NCI-H69 (cell line): ENCODE results near the gene DNAJC17.

ENCODE experiments used
- DNase-seq: peaks from one replicate; lab custom pipeline; 2025; lab: John Stamatoyannopoulos, UW

The DNAJC17 gene

DNA sequence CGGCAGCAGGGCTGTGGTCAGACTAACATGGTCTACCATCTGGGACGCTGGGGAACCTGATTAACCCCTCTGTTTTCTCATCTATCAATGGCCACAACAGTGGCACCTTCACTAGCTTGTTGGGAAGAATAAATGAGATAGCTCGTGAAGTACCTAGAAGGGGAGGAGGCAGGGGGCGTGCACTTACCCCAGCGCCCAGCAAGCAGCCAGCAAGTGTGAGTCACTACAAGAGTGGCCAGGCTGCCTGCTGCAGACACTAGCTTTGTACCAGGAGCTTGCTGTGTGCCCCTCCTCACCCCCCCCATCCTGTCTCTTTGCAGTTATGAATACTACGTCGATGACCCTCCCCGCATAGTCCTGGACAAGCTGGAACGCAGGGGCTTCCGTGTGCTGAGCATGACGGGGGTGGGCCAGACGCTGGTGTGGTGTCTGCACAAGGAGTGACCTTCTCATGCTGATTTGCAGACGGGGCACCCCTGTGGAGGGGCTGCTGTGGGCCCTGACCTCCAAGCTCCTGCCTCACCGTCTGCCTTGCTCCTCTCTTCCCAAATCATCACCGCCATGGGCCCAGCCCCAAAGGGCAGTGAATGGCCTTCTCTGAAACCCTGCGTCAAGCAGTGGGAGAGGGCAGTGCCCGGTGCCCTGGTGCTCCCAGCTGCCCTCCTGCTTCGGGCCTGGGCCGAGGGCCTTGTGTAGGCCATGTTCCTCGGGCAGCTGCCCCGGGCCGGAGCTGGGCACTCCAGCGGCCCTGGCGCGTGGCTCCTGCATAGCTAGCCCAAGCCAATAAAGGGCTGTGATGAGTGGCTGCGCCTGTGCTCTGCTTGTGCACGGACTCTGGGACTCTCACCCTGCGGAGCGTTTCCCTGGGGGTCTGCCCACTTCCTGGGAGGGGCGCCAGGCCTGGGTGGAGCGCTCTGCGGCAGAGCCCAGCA, 40.1 kb downstream of the DNAJC17 start:
- DNase-seq: no peak

DNA sequence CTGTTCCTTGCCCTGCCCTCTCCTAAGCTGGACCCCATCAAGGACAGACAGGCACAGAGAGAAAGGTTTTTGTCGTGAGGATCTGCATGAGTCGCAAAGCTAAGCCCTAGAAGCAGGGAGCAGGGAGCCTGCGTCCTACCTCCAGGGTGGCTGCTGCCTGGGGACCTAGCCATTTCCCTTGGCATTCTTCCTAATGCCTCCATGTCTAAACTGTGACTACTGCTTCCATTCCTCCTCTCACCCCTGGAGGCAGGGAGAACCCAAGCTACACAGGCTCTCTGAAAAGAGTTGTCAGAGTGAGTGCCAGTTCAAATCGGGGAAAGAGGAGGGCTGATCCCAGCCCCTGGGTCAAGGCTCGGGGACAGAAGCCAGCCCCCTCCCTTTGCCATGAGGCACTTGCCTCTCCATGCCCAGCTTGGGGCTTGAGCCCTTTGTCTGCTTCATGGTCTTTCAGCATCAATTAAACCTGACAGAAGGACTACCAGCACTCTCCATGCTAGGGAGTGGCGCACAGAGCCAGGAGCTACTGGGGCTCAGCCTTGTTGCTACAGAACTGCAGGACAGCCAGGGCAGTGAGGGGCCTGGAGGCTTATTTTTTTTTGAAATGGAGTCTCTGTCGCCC, 41.0 kb downstream of the DNAJC17 start:
- peak; percentile 32 for DNase-seq

DNA sequence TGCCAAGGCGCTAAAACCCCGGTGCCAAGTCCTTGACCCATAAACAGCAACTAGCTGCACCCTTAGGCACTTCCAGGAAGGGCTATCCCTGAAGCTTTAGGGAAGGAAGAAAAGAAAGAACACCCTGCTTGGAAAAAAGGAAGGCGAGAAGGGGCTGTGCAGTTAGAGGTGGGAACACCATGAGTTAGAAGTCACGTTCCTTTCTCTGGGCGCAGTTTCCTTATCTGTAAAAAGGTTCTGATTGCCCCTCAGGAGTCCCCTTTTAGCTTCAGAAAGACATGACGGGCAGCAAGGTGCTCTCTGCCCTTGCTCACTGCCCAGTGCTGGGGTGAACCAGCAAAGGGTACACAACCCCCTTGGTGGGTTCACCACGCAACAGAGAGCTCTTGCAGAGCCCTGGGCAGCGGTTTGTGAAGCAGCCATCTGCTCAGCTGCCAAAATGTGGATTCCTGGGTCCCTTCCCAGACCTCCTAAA, 42.6 kb downstream of the DNAJC17 start:
- peak; percentile 66 for DNase-seq

DNA sequence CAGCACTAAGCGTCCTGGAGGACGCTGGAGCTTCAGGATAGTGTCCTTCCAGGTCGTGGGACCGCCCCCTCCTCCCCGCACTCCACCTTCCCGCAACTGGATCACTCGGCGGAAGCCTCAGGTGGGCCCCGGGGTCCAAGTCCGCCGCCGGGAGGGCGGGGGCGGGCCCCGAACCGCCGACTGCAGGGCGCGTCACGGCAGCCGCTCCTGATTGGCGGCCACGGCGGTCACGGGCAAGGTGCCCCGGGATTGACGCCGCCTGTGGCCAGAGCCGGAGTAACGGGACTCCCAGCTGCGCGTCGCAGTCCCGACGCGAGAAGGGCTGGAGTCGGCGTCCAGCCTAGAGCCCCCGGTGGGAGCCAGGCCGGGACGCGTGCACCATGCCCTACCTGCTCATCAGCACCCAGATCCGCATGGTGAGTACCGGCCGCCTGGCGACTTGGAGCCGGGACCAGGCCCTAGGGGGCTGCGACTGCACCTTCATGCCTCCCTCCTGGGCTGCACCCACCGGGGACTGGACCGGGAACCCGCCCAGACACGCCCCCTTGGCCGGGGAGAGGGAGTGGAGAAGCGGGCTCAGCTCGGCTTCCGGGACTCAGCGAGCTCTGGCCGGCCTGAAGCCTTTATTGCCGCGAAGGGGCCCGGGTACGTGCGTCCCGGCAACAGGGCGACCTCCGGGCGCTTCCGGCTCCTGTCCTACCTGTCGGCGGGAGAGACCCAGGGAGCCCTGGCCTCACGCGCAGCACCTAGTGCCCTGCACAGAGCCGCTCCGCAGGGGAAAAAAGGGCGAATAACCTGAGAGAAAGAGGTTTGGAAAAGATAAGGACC, 43.3 kb downstream of the DNAJC17 start, which contains the start of gene GCHFR:
GCHFR (plus strand) TSS at position 268 of the 828 bp plus-strand sequence; CDS start at position 381, 113 bp downstream.
- peak; percentile 84 for DNase-seq

DNA sequence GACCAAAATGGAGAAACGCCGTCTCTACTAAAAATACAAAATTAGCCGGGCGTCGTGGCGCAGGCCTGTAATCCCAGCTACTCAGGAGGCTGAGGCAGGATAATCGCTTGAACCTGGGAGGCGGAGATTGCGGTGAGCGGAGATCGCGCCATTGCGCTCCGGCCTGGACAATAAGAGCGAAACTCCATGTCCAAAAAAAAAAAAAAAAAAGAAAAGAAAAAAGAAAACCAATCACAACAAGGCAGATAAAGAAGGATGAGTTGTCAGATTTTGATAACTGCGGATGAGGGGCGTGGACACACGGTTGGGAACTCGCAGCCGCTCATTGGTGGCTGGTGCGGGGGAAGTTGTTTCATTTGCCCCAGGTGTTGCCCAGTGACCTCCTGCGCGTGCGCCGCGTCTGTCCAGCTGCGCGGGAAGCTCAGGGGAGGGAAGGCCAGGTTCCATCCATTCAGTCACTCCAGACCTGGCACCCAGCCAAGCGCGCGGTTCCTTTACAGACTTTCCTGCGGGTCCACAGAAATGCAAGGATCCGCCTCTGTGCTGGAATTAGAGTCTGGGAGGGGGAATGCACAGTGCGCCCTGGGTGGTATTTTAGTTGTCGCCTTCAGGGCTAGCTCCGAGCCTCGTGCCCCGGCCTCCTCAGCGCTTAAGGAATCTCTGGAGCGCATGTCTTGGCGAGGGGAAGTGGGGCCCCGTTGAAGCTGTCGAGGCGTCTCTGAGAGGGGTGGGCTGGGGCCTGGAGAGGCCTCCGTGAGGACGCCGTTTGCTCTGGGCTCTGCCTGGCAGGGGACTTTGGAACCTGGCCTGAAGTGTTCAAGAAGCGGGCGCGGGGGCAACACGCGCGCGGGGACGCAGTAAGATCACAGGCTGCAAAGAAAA, 44.1 kb downstream of the DNAJC17 start:
- peak; percentile 95 for DNase-seq

DNA sequence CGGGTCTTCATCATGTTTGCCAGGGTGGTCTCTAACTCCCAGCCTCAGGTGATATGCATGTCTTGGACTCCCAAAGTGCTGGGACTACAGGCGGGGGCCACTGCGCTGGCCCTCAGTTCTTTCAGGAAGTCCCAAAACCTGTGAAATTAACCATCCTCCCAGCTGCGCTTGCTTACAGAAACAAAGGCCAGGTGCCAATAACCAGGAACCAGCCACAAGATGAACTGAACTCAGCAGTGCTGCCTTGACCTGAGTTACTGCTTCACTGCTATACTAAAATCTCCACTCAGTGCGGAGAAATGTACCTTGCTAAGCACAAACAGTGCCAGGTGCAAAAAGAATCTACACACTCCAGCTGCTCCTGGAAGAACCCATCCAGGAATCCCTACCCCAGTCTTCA, 47.3 kb downstream of the DNAJC17 start:
- DNase-seq: no peak

DNA sequence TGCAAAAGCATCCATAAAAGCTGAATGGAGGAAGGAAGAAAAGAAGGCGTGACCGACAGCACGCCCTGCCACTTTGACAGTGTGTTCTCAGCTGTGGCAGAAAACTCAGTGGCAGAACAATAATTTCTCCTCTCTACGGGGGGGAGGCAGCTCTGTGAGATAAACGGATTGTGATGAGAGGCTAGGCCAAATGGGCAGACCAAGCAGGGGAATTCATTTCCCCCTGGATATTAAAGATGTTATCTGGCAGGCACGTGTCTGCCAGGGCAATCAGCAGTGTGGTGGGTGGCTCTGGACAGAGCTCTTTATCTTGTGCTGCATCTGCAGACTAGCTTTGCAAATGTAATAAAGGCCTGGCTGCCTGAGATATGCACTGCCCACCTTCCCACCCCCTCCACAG, 50.3 kb downstream of the DNAJC17 start:
- DNase-seq: peak; percentile 76

DNA sequence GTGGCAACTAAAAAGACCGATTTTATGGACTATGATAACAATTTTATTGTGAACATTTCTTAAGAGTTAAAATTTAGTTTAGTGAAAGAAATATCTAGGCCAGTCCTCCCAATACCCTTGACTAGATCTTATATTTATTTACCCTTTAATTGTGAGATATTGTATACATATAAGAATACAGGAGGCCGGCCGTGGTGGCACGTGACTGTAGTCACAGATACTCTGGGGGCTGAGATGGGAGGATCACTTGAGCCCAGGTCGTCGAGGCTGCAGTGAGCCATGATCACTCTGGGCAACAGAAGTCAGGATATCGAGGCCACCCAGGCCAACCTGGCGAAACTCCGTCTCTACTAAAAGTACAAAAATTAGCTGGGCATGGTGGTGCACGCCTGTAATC, 51.5 kb downstream of the DNAJC17 start:
- DNase-seq: peak; percentile 58

DNA sequence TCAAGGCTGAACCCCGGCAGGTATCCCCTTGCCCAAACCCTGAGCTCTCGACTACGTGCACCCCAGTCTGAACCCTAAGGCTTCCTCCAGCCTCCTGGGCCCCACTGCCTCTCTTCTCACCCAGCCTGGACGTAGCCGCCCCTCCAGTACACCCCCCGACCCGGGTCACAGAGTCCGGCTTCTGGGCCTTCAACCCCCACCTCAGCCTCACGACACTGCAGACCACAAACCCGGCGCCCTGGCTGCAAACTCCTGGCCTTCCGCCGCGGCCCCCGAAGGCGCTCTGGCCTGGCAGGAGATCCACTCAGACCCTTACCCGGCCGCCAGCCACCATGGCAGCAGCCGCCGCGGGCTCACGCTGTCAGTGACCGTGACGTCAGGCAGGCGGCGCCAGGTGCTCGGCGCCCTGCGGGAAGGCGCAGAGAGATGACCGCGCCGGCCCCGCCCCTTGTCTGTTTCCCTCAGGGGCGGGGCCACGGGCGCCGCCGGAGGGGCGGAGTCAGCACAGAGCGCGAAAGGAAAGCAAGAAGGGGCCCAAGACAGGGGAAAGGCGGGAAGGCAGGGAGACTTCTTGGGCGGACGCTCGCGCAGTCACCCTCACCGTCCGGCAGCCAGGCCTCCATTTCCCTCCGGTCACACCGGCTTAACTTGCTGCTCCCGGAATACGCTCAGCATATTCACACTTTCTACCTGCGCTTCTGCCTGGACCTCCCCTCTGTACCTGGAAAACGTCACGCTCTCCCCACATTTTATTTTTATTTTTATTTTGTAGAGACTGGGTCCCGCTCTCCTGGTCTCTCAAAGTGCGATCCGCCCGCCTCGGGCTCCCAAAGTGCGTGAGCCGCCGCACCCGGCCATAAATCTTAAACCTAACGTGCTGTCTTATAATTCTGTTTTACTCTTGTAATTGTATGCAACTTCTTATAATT, 52.1 kb downstream of the DNAJC17 start, which contains the start of gene RMDN3:
RMDN3 (minus strand) TSS at position 372 of the 929 bp plus-strand sequence. CDS start 471 bp downstream, outside the sequence.
- peak; percentile 98 for DNase-seq

DNA sequence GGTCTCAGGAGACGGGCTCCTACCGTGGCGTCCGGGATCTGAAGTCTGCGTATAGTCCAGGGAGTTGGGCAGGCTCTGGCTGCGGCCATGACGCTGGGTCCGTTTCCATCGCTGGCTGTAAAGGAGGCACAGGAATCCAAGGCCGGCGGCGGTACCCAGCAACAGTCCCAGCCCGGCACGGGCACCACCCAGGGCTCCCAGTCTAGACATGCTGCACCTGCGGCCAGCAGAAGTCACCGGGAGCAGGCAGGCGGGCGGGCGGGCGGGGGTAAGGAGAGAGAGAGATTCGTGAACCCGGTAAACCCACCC, 52.7 kb downstream of the DNAJC17 start:
- peak; percentile 62 for DNase-seq

DNA sequence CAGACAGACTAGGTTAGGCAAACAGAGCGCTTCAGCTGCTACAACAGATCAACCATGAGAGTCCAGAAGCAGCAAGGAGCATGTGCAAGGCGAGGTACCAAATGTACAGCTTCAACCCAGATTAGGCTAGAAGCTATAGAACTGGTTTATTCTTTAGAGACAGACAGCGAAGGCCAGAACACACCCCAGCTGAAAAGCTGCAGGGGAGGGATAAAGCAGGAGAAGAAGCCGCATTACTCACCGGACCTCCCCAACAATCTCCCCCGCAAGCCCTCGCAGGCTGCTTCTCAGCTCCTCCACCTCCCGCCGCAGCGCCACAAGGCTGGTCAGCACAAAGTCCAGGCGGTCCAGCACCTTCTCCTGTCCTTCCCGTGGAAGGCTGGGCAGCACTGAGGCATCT, 55.5 kb downstream of the DNAJC17 start:
- no peak for DNase-seq

DNA sequence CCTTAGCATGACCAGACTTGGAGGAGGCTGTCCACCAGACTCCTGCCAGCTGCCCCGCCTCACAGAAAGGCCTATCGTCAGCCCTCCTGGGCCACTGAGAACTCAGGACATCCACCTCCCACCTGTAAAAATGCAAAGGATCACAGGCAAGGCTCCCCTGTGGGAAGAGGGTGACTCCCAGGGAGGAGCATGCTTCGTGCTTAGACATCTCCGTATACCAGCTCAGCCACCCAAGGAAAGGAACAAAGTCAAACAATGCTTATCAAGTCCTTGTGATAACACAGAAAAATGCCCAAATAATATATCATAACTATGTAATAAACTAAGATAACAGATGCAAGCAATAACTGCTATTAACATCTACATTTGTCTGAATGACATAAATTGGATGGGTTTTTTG, 56.4 kb downstream of the DNAJC17 start:
- DNase-seq: no peak

DNA sequence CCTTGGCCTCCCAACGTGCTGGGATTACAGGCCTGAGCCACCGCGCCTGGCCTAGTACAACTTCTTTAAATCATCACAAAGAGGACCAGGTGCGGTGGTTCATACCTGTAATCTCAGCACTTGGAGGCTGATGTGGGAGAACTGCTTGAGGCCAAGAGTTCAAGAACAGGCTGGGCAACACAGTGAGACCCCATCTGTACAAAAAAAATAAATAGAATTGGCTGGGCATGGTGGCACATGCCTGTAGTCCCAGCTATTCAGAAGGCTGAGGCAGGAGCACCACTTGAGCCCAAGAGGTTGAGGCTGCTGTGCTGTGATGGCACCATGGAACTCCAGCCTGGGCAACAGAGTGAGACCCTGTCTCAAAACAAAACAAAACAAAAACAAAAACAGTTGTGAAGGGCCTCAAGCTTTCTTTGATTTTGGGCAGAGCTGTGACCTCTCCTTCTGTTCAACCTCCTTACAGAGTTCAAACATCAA, 58.1 kb downstream of the DNAJC17 start:
- DNase-seq: no peak

DNA sequence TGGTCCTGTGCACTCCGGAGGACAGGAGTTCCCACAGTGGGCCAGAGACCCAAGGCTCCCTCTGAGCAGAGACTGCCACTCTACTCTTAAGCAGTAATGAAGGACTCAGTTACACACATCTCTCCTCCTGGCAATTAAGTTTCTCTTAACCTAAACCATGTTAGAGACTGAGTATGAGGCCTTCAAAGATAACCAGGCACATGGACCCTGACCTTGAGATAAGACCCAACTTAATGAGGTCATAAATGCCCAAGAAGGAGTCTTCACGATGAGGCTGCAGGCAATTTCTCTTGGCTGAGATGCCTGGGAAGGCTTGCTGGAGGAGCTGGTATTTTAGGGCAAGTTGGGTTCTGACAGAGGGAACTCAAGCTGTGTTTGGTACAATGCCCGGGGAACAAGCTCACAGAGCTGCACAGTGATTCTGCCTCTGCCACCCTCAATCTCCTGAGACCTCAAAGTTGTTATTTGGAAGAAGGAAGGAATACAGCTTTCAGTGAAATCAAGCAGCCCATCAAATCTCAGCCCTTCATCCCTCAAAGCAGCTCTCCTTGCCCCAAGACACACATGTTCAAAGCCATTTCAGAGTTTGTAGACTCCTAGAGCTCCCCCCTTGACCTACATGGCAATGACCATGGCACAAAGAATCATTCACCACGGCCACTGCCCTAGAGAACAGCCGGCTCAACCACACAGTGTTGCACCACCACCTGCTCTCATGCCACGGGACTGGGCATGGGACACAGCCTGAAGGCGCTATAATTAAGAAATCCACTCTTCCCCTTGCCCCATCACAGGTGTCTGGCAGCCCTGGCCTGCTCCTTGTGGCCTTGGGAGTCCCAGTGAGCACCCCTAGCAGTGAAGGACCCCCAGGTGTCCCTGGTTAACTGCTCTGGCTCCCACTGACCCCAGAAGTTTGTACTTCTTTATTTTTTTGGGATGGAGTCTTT, 59.3 kb downstream of the DNAJC17 start:
- DNase-seq: no peak

DNA sequence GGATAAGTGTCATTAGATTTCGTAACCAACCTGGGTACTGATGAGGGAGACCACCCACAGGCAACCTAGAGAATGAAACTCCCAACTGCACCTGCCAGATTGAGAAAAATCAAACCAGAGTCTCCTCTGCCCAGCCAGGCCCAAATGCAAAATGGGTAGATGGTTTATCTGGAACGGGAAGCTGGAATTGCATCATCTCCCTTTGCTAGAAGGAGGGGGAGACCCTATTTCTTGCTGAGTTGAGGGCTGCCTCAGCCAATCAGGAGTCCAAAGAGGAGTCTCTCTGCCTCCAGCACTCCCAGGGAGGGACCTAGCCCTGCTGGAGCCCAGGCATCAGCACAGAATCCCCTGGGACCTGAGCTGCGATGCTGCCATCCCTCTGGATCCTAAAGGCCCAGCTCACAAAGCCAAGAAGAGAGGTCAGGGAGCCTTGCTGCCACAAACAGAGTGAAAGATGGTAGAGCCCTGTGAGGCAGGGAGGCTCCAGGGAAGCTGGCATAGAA, 60.3 kb downstream of the DNAJC17 start:
- DNase-seq: peak; percentile 42

DNA sequence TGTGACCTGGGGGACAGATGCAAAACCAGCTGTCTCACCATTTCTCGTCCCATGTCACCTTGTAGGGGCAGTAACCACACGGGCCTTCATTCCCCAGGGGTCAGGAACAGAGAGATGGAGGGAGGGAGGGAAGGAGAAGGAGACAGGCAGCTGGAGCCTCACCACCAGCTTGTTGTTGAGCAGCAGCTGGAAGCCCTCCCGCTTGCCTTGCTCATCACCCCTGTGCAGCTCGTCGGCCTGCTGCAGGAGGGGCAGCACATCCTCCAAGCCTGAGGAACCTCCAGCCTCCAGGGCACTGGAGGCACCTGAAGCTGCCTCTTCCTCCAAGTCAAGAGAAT, 62.5 kb downstream of the DNAJC17 start:
- no peak for DNase-seq

DNA sequence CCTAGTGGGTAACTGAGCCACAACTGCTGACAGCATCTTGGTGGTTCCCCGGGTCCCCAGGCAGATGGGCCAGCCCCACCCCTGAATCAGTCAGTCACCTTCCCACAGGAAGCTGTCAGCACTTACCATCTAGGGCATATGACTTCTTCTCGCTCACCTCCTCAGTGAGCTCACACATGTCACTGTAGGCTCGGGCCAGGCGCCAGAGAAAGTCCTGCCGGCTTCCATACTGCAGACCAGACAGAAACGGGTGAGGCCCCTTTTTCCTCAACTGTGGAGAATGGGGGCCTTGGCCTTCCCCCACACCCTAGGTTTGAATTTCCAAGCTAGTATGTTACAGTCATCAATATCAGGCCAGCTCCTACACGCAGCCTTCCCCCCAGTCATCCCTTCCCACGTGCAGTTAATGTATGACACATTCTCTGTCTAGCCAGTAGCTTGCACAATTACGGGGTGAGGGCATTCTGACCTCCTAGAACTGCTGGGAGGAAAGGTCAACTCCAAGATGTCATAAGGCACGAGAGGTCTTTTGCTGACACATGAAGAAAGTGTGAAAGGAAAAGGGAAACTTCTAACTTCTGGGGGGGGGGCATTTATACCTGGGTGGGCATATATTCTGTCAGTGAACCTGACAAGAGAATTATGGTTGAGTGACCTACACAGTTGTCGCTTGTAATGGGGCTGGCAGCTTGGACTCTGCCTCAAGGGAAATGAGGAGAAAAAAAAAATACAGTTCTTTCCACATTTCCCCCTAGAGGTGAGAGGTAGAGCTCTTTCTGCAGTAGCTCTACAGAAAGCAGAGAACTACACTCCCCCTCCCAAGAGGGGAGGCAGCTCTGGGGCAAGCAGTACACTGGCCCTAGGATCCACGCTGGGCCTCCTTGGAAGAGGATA, 63.1 kb downstream of the DNAJC17 start:
- no peak for DNase-seq

DNA sequence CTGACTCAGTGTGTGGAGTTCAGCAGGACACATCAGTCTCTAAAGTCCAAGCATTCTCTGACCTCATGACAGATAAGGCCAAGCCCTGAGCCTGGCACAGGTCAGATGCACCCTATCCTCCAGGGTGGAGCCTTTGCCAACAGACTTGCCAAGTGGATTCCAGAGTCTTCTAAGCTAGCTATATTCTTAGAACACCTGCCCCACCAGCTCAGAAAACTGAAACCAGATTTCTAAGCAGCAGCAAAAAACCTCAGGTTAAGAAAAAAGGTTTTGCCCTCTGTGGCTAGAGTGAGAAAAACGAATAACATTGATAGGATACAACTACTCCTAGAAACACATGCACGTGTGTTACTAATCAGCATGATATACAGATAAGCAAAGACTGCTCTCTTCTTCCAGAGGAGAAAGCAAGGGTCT, 63.8 kb downstream of the DNAJC17 start:
- no peak for DNase-seq
